ENCODE measurements around the gene SOCS6. TPM values are rescaled to one million over a fixed set of nuclear protein-coding genes. Genes with fewer than 3 reads are reported as not detected.

Gene SOCS6
- total RNA-seq, 1 donor: 36.7 TPM

DNA sequence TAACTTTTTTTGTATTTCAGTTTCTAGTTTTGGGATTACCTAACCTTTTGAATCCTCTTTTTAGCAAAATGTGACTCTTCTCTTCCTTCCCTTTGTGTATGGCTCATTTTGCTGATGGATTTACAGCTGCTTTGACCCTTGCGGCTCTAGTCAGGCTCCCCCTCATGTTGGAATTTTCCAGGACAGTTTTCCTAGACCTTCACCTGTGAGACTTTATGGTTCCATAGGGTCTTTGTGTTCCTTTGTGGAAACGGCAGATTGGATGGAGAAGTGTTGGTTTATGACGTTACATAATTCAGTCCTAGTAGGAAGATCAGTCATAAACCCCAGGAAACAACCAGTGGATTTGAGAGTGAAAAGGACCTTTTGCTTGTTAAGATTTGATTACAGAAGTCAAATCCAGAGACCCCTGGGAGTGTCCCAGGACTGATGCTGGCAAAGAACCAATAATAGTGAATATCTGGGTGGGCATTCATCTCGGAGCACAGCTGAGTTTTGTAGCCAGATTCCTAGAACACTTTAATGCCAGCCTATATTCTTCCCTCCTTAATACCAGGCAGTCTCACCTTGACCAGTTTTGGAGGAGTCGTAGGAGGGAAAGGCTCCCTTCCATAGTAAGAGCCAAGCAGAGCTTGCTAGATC, 42.7 kb downstream of the SOCS6 start:
- DNase-seq (ENCODE audit: low read depth): no peak
- TF ChIP-seq, protein P1, sequence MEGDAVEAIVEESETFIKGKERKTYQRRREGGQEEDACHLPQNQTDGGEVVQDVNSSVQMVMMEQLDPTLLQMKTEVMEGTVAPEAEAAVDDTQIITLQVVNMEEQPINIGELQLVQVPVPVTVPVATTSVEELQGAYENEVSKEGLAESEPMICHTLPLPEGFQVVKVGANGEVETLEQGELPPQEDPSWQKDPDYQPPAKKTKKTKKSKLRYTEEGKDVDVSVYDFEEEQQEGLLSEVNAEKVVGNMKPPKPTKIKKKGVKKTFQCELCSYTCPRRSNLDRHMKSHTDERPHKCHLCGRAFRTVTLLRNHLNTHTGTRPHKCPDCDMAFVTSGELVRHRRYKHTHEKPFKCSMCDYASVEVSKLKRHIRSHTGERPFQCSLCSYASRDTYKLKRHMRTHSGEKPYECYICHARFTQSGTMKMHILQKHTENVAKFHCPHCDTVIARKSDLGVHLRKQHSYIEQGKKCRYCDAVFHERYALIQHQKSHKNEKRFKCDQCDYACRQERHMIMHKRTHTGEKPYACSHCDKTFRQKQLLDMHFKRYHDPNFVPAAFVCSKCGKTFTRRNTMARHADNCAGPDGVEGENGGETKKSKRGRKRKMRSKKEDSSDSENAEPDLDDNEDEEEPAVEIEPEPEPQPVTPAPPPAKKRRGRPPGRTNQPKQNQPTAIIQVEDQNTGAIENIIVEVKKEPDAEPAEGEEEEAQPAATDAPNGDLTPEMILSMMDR (IDR thresholded peaks at IDR 0.05; ENCODE audit: insufficient read depth, low read length): no peak
- H3K4me3 ChIP-seq (ENCODE audit: low read depth, low read length): no peak overlapping the region

DNA sequence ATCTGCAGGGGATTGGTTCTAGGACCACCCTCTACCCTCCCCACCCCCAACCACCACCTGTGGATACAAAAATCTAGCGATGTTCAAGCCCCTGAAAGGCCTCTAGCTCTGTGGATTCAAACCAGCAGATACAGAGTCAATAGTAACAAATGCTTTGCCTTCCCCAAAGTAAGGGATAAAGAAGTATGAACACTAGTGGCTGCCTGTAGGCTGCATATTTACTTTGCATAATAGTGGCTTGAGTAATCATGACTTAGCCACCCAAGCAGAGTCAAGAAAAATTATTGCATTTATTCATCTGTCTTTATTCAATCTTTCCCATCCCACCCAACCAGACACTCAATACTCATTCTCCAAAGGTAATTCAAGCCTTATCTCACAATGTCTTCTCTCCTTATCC, 43.8 kb downstream of the SOCS6 start:
- no peak overlapping the region for H3K4me3 ChIP-seq (ENCODE audit: low read depth, low read length)
- TF ChIP-seq, protein P1 (IDR thresholded peaks at IDR 0.05; ENCODE audit: insufficient read depth, low read length): no peak
- DNase-seq (ENCODE audit: low read depth): peak; percentile 38

DNA sequence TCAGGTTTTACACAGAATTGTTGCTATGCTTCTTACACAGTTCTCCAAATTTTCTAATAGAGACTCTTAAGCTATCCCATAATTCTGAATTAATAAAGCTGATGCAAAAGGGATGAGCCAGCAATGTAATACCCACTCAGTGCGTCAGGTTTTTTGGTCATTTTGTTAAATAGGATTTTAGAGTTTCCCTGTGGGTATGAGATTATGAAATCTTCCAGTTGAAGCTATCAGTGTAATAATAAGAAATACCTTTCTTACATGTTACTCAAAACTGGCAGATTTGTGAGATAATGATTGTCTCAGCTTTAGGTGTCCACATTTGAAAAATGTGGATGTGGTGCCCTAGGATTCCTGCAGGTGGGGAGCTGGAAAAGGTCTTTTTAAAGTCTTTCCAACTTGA, 44.5 kb downstream of the SOCS6 start:
- TF ChIP-seq, protein P1 (IDR thresholded peaks at IDR 0.05; ENCODE audit: insufficient read depth, low read length): peak; percentile 3
- no peak overlapping the region for H3K4me3 ChIP-seq (ENCODE audit: low read depth, low read length)
- DNase-seq (ENCODE audit: low read depth): peak; percentile 66

DNA sequence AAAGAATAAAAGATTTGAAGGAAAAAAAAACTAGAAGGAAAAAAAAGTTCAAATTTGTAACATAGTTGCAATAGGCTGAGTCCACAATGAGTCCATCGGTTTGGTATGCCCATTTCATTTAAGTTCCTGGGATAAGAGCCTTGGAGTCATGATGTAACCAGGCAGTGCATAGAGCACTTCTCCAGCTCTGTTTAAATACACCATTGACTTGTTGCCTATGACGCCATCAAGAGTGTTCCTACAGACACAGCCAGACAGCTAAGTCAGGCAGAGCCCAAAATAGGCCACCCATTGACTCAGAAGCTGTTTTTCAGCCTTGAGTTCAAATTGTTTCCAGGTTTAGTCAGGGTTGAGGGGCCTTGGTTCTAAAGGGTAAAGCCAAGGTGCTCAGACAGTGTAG, 44.9 kb downstream of the SOCS6 start:
- no peak overlapping the region for H3K4me3 ChIP-seq (ENCODE audit: low read depth, low read length)
- peak; percentile 99 for DNase-seq (ENCODE audit: low read depth)
- TF ChIP-seq, protein P1 (IDR thresholded peaks at IDR 0.05; ENCODE audit: insufficient read depth, low read length): no peak

DNA sequence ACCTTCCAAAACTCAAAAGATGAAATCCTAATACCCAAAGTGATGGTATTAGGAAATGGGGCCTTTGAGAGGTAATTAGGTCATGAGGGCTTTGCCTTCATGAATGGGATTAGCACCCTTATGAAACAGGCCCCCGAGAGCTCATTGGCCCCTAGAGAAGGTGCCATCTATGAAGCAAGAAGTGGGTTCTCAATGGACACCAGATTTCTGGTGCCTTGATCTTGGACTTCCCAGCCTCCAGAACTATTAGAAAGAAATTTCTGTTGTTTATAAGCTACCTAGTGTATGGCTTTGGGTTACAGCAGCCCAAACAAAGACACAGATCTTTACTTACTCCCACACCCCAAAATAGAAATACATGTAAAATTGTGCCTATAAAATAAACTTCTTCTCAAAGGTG, 45.4 kb downstream of the SOCS6 start:
- TF ChIP-seq, protein P1 (IDR thresholded peaks at IDR 0.05; ENCODE audit: insufficient read depth, low read length): no peak
- no peak for DNase-seq (ENCODE audit: low read depth)
- H3K4me3 ChIP-seq (ENCODE audit: low read depth, low read length): no peak overlapping the region

DNA sequence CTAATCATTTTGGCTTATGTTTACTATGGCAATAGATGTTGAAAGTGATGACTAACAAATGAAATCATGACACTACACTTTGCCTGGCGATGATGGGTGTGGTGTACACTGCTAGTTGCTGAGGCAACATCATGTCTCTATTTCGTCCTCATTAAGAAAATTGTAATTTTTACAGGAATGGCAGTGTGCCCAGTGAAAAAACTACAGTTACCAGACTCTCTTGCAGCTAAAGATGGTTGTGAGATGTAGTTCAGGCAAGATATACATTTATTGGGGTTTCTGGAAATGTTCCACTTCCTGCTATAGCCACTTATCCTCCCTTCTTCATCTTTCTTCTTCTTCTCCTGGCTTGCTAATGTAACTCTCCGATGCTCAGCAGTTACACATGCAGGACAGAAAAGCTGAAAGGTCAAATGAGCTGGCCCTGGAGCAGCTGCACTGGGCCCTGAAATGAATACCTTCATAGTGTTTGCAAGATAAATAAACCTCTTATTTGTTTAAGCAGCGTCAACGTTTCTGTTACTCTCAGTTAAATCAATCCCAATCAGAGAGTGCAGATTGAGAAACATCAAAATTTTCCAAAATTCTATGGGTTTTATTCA, 46.0 kb downstream of the SOCS6 start:
- TF ChIP-seq, protein P1 (IDR thresholded peaks at IDR 0.05; ENCODE audit: insufficient read depth, low read length): no peak
- DNase-seq (ENCODE audit: low read depth): peak; percentile 27
- H3K4me3 ChIP-seq (ENCODE audit: low read depth, low read length): no peak overlapping the region
